Activated CD8-positive, alpha-beta T cell treated with anti-CD3 and anti-CD28 coated beads, Interleukin-2, amount 10 ng/mL, durations not matched to agents 7 days and 5 days (primary cell): Measurements from ENCODE around the gene PWWP2B. TPM values are rescaled to one million over a fixed set of nuclear protein-coding genes. Genes with fewer than 3 reads are reported as not detected.

Experiments used
- ATAC-seq: fragments of 150-1000 bp; cut with Tn5 transposase; one replicate; pipeline ENCODE4 v1.10.0; 2021; ENCODE audit warnings: moderate library complexity
- CTCF ChIA-PET: fragments of 350-600 bp; sonication (Branson Sonifier 250); formaldehyde crosslinking; loops from one replicate; lab custom pipeline; 2021; ENCODE audit warnings: antibody characterized with exemption; lab: Charles Lee
- POLR2A ChIA-PET: fragments of 350-600 bp; sonication (Branson Sonifier 250); formaldehyde crosslinking; loops from one replicate; lab custom pipeline; 2021; ENCODE audit warnings: antibody characterized with exemption; lab: Charles Lee
- DNase-seq: peaks from one replicate; pipeline ENCODE4 v3.0.0-alpha.2; 2020
- H3K27ac Mint-ChIP-seq: one replicate; pipeline ENCODE4 v1.8.0; 2021; ENCODE audit warnings: mild to moderate bottlenecking, mixed read lengths
- H3K27me3 Mint-ChIP-seq: one replicate; pipeline ENCODE4 v1.8.0; 2021; ENCODE audit warnings: low read depth, mixed read lengths
- H3K36me3 Mint-ChIP-seq: one replicate; pipeline ENCODE4 v1.8.0; 2021; ENCODE audit warnings: low read depth, mixed read lengths
- H3K4me1 Mint-ChIP-seq: one replicate; pipeline ENCODE4 v1.8.0; 2021; ENCODE audit warnings: low read depth, mixed read lengths
- H3K4me3 Mint-ChIP-seq: one replicate; pipeline ENCODE4 v1.8.0; 2021; ENCODE audit warnings: mild to moderate bottlenecking, mixed read lengths
- H3K9me3 Mint-ChIP-seq: one replicate; pipeline ENCODE4 v1.8.0; 2022; ENCODE audit warnings: mixed read lengths; ENCODE audit not compliant: insufficient read depth
- total RNA-seq, 2 experiments: library from RNA; stranded (reverse); gene quantifications; one replicate each; pipeline ENCODE4 v1.2.3, GENCODE V29; 2021

The PWWP2B gene
- total RNA-seq, 2 experiments from 2014 or later, result 15.0 to 15.7 TPM

GRCh38 chr10:132455986-132456847 is 59.2 kb downstream of the PWWP2B start:
- H3K9me3 Mint-ChIP-seq, result no peaks in the 10 kb centered on the region
- no peak for ATAC-seq
- CTCF ChIA-PET, result no interaction called here

GRCh38 chr10:132456881-132457280 is 59.9 kb downstream of the PWWP2B start:
- POLR2A ChIA-PET, result no interaction called here
- Mint-ChIP-seq H3K4me3 (no peak overlapping the region), H3K27ac (no peak overlapping the region), H3K36me3 (no peaks in the 10 kb centered on the region), H3K9me3 (no peaks in the 10 kb centered on the region), H3K27me3 (no peaks in the 10 kb centered on the region), H3K4me1 (peaks cover 13% of the 10 kb centered on the region)
- ATAC-seq (no peak), DNase-seq (no peak)
- CTCF ChIA-PET, result no interaction called here

More at GRCh38 chr10:132455986-132456847, 59.2 kb downstream of the PWWP2B start:
- no peaks in the 10 kb centered on the region for H3K36me3 Mint-ChIP-seq
- no peak overlapping the region for H3K27ac Mint-ChIP-seq
- H3K27me3 Mint-ChIP-seq, result no peaks in the 10 kb centered on the region
- POLR2A ChIA-PET, result interaction anchor here (1.4 kb wide), 1 partner anchor 9 kb away, joined by 4 read pairs; no protein-coding TSS in a partner anchor
- no peak for DNase-seq
- H3K4me1 Mint-ChIP-seq, result peaks cover 20% of the 10 kb centered on the region
- H3K4me3 Mint-ChIP-seq, result no peak overlapping the region

GRCh38 chr10:132457328-132458070 is 60.5 kb downstream of the PWWP2B start:
- CTCF ChIA-PET, result interaction anchor here (2.7 kb wide), 1 partner anchor 177 kb away, joined by 18 read pairs; no protein-coding TSS in a partner anchor
- ATAC-seq, result no peak
- Mint-ChIP-seq H3K4me1 (peaks cover 9% of the 10 kb centered on the region), H3K27ac (no peak overlapping the region), H3K9me3 (no peaks in the 10 kb centered on the region), H3K4me3 (no peak overlapping the region), H3K27me3 (no peaks in the 10 kb centered on the region), H3K36me3 (no peaks in the 10 kb centered on the region)
- DNase-seq, result no peak
- POLR2A ChIA-PET, result no interaction called here

- no peak overlapping the region for H3K27ac Mint-ChIP-seq
- peaks cover 4% of the 10 kb centered on the region for H3K4me1 Mint-ChIP-seq
- H3K27me3 Mint-ChIP-seq, result no peaks in the 10 kb centered on the region
- DNase-seq (no peak), ATAC-seq (no peak)
- CTCF ChIA-PET, result interaction anchor here (1.0 to 2.7 kb wide), 3 partner anchors 81 to 181 kb away, joined by 3 to 18 read pairs (median 6); no protein-coding TSS in a partner anchor
- no peak overlapping the region for H3K4me3 Mint-ChIP-seq
- H3K36me3 Mint-ChIP-seq, result no peaks in the 10 kb centered on the region
- H3K9me3 Mint-ChIP-seq, result no peaks in the 10 kb centered on the region
- POLR2A ChIA-PET, result no interaction called here
Measured at GRCh38 chr10:132458071-132458585, 61.1 kb downstream of the PWWP2B start.

GRCh38 chr10:132458586-132459300 is 61.7 kb downstream of the PWWP2B start:
- Mint-ChIP-seq H3K27ac (no peak overlapping the region), H3K4me3 (no peak overlapping the region), H3K36me3 (no peaks in the 10 kb centered on the region), H3K9me3 (no peaks in the 10 kb centered on the region), H3K4me1 (peaks cover 2% of the 10 kb centered on the region), H3K27me3 (no peaks in the 10 kb centered on the region)
- DNase-seq (peak; percentile 64), ATAC-seq (peak; percentile 77)
- CTCF ChIA-PET, result interaction anchor here (0.9 to 2.7 kb wide), 6 partner anchors 15 to 195 kb away, joined by 3 to 18 read pairs (median 4); no protein-coding TSS in a partner anchor
- POLR2A ChIA-PET, result interaction anchor here (0.6 kb wide), 1 partner anchor 235 kb away, joined by 3 read pairs; no protein-coding TSS in a partner anchor

- ChIA-PET CTCF (interaction anchor here (0.9 to 2.7 kb wide), 6 partner anchors 16 to 195 kb away, joined by 3 to 18 read pairs (median 4); no protein-coding TSS in a partner anchor), POLR2A (interaction anchor here (0.6 kb wide), 1 partner anchor 235 kb away, joined by 3 read pairs; no protein-coding TSS in a partner anchor)
- Mint-ChIP-seq H3K27ac (no peak overlapping the region), H3K4me3 (no peak overlapping the region), H3K27me3 (no peaks in the 10 kb centered on the region), H3K4me1 (peaks cover 2% of the 10 kb centered on the region), H3K9me3 (no peaks in the 10 kb centered on the region), H3K36me3 (no peaks in the 10 kb centered on the region)
- ATAC-seq (no peak), DNase-seq (no peak)
Measured at GRCh38 chr10:132459301-132460003, 62.5 kb downstream of the PWWP2B start.

GRCh38 chr10:132460071-132460470 is 63.1 kb downstream of the PWWP2B start:
- CTCF ChIA-PET, result interaction anchor here (2.6 to 2.7 kb wide), 2 partner anchors 91 to 175 kb away, joined by 11 to 18 read pairs; no protein-coding TSS in a partner anchor
- H3K27ac Mint-ChIP-seq, result no peak overlapping the region
- POLR2A ChIA-PET, result no interaction called here
- H3K4me1 Mint-ChIP-seq, result peaks cover 2% of the 10 kb centered on the region
- H3K4me3 Mint-ChIP-seq, result no peak overlapping the region
- no peak for ATAC-seq
- H3K9me3 Mint-ChIP-seq, result no peaks in the 10 kb centered on the region
- DNase-seq, result no peak
- H3K27me3 Mint-ChIP-seq, result no peaks in the 10 kb centered on the region
- H3K36me3 Mint-ChIP-seq, result no peaks in the 10 kb centered on the region

GRCh38 chr10:132460691-132461090 is 63.7 kb downstream of the PWWP2B start:
- H3K4me1 Mint-ChIP-seq, result peaks cover 2% of the 10 kb centered on the region
- ChIA-PET POLR2A (no interaction called here), CTCF (interaction anchor here (2.6 to 2.7 kb wide), 2 partner anchors 91 to 174 kb away, joined by 11 to 18 read pairs; no protein-coding TSS in a partner anchor)
- H3K27ac Mint-ChIP-seq, result no peak overlapping the region
- no peaks in the 10 kb centered on the region for H3K36me3 Mint-ChIP-seq
- no peak overlapping the region for H3K4me3 Mint-ChIP-seq
- H3K9me3 Mint-ChIP-seq, result no peaks in the 10 kb centered on the region
- no peak for DNase-seq
- H3K27me3 Mint-ChIP-seq, result no peaks in the 10 kb centered on the region
- no peak for ATAC-seq

- Mint-ChIP-seq H3K36me3 (no peaks in the 10 kb centered on the region), H3K4me1 (peaks cover 2% of the 10 kb centered on the region), H3K27ac (no peak overlapping the region), H3K9me3 (no peaks in the 10 kb centered on the region), H3K27me3 (no peaks in the 10 kb centered on the region), H3K4me3 (no peak overlapping the region)
- ATAC-seq, result no peak
- POLR2A ChIA-PET, result no interaction called here
- CTCF ChIA-PET, result interaction anchor here (2.6 kb wide), 1 partner anchor 90 kb away, joined by 11 read pairs; no protein-coding TSS in a partner anchor
- no peak for DNase-seq
Measured at GRCh38 chr10:132461103-132461682, 64.2 kb downstream of the PWWP2B start.

GRCh38 chr10:132461683-132462231 is 64.8 kb downstream of the PWWP2B start:
- POLR2A ChIA-PET, result no interaction called here
- Mint-ChIP-seq H3K36me3 (no peaks in the 10 kb centered on the region), H3K4me3 (no peak overlapping the region), H3K27ac (no peak overlapping the region), H3K4me1 (peaks cover 2% of the 10 kb centered on the region), H3K9me3 (no peaks in the 10 kb centered on the region), H3K27me3 (no peaks in the 10 kb centered on the region)
- DNase-seq, result no peak
- no peak for ATAC-seq
- CTCF ChIA-PET, result no interaction called here
